ENCODE results near the gene ARHGAP30.
A peak's percentile ranks its signal among the peaks of the same experiment; 100 is the strongest.
"Not testable (repeated sequence)": the region's sequence is repeated elsewhere in the genome, so short reads cannot be mapped to it uniquely, and the experiment has no call there.

The ARHGAP30 gene

DNA sequence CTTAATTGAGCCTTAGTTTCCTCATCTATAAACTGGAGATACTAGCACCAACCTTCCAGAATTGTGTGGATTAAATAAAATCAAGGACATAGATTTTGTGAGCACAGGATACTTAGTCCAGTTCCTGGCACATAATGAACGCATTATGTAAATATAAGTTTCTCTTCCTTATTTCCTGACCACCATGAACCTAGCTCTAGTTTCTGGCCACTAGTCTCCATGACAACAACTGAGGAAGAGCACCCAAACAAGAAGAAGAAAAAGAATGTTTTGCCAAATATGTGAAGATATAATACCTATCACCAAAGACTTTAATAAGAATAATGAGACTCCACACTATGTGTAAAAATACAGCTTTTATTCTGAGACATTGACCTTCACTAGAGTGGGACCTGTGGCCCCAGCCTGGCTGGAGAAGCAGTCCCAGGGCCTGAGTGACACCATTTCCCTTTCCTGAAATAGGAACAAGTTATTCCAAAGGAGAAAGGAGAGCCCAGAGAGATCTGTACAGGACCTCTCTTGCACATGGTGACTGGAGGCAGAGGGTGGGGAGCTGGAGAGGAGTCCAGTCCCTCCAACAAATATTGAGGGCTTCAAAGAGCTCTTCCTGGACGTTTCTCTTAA is 23.0 kb downstream of the ARHGAP30 start:
- peak in 2 of 10 donors; percentile 17 to 27 for DNase-seq
- intact Hi-C loops (cut with DNase I) = loop anchor here (5.0 kb wide), 3 partner anchors 51 to 86 kb away; partner anchors contain the start of genes DEDD, KLHDC9, NIT1 and PFDN2

DNA sequence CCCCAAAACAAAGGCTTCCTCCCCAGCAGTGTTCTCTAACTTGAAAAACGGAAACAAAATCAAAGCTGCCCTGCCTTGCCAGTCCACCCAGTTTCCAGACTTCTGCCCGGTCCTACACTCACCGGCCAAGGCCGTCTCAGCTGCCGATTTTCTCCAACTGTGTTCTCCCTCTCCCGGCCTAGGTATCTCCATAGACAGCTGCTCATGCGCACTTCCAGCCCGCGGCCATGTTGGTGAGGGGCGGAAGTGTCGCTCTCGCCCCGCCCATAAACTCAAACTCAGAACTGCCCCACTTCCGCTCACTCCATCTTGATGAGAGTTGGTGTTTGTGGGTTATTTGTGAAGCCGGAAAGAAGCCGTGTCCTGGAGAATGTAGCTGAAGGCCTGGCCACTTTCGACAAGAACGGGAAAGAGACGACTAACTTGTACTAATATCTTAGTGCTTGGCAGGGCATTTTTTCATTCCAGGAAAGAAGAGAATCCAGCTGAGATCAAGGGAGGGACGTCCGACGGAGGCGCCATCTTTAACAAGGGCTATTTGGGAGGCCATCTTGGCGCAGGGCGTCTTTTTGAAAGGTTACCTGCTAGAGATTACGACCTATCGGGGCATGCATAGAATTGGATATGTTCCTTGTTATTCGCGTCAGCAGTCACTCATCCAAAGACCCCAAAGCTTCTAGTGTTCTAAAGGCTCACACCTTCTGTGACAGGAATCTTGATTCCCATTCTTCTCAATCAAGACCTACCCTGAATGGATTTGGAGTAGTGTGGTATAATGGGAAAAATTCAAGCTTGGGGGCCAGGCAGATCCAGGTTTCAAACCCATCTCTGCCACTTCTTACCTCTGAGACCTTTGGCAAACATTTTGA is 23.7 kb downstream of the ARHGAP30 start, which contains the start of gene USF1:
USF1 (minus strand) TSS at position 242 of the 869 bp plus-strand sequence. CDS start 2,702 bp downstream, outside the sequence.
- intact Hi-C loops (cut with DNase I) = loop anchor here (5.0 kb wide), 3 partner anchors 51 to 86 kb away; partner anchors contain the start of genes DEDD, KLHDC9, NIT1 and PFDN2
- peak; percentile 88 to 99 (median 91) for DNase-seq

DNA sequence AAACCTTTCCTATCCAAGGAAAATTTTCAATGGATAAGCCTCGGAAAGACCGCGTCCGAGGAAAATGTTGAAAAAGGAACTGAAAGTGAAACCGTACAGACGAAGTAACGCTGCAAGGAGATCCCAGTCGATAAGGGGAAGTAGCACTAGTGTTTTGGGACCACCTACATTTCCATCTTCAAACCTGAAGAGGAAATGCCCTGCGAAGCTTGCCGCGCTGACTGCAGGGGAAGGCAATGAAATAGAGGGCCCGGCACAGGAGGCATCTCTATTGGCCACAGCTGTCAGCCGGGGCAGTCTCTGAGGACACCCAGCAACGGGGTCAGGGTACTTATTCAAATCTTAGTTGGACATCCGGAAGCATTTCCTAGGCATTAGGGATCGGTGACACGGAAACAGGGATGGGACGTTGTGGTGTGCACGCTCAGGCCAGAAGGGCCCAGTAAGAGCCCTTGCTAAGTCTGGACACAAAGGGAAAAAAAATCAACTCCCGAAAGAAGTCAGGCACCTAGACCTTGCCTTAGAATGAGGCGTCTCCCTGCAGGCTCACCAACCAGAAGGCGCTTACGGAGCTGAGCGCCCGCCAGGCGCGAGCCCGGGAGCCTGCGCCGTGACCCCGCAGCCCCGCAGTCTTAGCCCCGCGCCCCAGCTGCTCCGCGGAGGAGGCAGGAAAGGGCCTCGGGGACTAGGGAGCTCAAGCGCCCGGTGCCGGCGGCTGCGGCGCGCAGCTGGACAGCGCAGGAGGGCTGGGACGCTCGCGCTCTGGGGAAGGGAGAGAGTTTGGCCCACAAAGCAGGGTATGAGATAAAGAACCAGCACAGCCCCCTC is 24.6 kb downstream of the ARHGAP30 start:
- intact Hi-C loops (cut with DNase I) = loop anchor here (5.0 kb wide), 3 partner anchors 52 to 87 kb away; partner anchors contain the start of genes DEDD, KLHDC9, NIT1 and PFDN2
- peak; percentile 34 to 91 (median 54) for DNase-seq

DNA sequence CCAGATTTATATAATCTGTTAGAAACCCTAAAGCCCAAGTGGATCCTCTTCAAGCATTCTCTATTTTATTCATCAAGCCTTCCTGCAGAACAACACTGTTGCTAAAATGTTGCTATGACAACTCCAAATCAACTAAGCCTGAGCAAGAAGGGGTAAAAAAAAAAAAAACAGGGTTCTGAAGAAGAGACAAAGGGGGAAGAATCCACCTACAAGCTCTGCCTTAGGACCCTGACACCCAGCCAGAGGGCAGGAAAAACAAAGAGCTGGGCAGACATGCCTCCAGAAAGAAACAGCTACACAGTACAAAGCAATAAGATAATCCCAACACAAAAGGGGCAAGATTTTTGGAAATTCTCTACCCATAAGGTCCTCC is 25.2 kb downstream of the ARHGAP30 start:
- DNase-seq = peak in 1 of 10 donors; percentile 20
- intact Hi-C loops (cut with DNase I) = no loop called here

DNA sequence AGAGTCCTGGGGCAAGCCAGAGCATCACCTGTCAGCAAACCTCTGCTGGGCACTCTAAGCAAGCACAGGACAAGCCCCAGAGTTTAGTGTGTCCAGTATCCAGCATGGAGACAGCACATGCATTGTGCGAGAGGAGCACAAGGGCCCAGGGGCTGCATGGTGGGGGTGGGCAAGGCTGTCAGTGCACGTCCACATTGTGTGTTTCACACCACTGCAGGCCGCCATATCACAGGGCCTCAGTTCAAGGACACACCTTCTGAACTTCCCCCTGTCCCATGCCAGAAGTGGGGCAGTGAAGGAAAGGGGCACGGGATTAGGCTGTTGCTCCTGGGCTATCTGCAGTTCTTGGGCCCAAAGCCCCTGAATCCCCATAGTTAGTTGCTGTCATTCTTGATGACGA is 30.1 kb downstream of the ARHGAP30 start:
- intact Hi-C loops (cut with DNase I) = no loop called here
- no peak for DNase-seq

DNA sequence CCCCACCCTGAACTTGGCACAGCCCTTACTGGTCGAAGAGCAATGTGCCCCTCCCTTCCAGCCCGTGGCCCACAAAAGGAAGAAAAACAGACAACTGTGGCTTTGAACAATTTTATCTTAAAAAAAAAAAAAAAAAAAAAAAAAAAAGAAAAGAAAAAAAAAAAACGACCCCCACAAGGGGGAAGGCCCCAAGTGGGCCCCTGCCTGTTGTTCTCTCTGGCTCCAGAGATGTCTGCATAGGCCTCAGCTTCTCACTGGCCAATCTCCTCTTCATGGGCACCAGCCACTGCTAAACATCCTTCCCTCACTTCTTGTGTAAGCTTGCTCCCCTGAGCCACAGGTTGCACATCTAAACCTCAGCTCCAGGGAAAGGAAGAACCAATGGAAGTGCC is 30.5 kb downstream of the ARHGAP30 start:
- intact Hi-C loops (cut with DNase I) = no loop called here
- DNase-seq = no peak

DNA sequence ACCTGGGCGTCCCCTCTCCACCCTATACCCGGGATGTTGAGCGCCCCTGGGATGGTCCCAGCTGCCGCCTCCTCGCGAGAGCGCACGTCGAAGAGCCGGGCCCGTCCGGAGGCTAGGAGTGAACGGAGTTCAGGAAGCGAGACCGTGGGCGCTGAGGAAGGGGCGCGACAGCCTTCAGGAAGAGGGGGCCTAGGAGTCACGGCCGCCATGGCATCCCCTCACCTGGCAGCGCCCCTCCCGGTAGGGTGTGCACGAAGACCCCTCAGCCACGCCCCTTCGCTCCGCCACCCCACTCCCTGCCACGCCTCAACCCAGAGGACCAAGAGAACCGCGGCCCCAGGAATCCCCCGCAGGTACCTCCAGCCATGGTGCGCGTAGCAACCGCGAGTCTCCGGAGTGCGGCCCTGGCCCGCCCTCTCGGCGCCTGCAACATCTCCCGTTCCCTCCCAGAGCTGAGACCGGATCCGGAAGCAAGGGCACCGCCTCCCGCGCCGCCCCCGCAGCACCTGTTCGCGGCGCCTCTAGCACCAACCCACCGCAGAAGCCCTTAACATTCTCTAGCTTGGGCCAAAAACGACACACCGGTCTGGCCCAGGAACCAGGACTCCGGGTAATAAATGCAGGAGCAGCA is 31.1 kb downstream of the ARHGAP30 start, which contains the start of gene TSTD1:
TSTD1 (minus strand) TSS at position 442 of the 631 bp plus-strand sequence; CDS start at position 367, 75 bp downstream.
- intact Hi-C loops (cut with DNase I) = no loop called here
- peak; percentile 20 to 95 (median 66) for DNase-seq

DNA sequence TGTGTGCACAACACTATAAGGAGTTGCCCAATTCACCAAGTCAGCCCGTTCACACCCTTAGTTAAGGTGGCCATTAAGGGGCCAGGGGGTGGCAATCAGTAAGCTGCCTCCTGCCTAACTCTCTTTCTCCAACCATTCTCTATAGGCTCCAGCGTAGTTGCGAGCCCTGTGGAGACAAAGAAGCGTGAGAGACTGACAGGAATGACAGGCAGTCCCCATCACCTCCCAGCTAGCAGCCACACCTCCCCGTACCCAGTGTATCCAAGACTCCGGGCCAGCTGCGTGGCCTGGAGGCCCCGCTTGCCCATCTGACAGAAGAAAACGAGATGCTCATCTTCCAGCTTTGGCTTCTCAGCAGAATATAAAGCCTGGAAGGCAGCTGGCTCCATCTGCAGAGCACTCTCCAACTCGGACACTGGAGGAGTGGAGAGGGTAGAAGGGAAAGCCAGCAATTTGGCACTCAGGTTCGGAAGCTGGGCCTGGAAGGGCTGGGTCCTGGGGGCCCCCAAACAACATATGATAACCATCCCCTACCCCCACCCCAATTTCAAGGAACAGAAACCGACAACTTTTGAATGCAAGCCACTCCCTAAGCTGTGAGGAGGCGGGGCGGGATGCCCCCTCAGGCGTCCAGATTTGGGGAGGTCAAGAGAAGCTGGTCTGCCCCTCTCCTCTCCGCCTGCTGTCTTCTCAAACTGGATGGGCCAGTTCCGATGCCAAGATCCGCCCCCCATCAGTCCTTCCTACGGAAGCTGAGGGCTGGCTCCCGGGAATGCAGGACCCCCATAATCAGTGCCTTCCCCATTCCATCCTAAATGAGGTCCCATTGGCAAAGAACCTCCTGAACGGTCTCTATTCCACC is 31.8 kb downstream of the ARHGAP30 start:
- DNase-seq = peak in 1 of 10 donors; percentile 65
- intact Hi-C loops (cut with DNase I) = no loop called here

DNA sequence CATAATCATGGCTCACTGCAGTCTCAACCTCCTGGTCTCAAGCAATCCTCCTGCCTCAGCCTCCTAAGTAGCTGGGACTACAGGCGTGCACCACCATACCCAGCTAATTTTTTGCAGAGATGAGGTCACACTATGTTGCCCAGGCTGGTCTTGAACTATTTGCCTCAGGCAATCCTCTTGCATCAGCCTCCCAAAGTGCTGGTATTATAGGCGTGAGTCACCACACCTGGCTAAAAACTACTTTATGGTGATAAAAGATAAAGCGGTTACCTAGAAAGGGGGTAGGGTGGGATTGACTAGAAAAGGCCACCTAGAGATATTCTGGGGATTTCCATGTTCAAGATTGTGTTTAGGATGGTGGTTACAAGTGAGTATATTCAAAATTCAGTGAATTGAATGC is 35.9 kb downstream of the ARHGAP30 start:
- no peak for DNase-seq
- intact Hi-C loops (cut with DNase I) = no loop called here

DNA sequence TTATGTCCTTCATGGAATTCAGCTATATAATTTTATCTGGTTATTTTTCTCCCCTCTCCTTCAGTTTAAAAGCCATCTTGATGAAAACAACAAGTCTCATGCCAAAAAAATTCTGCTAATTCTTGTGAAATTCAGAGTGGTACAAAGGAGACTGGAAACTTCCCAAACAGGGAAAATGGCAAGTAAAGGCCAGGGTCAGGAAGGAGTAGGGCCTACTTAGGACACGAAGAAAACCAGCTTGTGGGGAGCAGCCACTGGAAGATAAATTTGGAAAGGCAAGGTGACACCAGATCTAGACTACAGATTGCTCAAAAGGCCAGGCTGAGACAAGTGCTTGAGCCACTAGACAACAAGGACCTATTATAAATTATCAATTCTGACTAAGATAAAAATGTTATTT is 37.3 kb downstream of the ARHGAP30 start:
- intact Hi-C loops (cut with DNase I) = no loop called here
- no peak for DNase-seq

DNA sequence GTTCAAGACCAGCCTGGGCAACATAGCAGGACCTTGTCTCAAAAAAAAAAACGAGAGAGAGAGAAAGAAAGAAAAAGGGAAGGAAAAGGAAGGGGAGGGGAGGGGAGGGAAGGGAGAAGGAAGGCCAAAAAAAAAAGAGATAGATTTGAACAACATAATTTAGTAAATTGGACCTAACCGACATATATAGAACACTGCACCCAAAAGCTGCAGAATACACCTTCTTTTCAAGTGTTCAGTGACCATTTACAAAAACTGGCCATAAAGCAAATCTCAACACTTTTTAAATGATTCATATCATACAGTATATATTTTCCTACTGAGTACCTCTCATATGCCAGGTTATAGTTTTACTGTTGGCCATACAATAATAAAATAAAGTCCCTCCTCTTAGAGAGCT is 37.8 kb downstream of the ARHGAP30 start:
- intact Hi-C loops (cut with DNase I) = no loop called here
- no peak for DNase-seq

DNA sequence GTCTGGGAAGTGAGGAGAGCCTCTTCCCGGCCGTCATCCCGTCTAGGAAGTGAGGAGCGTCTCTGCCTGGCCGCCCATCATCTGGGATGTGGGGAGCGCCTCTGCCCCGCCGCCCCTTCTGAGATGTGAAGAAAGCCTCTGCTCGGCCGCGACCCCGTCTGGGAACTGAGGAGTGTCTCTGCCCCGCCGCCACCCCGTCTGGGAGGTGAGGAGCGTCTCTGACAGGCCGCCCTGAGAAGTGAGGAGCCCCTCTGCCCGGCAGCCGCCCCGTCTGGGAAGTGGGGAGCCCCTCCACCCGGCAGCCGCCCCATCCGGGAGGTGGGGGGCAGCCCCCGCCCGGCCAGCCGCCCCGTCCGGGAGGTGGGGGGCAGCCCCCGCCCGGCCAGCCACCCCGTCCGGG is 40.2 kb downstream of the ARHGAP30 start:
- intact Hi-C loops (cut with DNase I); DNase-seq: not testable (repeated sequence)

DNA sequence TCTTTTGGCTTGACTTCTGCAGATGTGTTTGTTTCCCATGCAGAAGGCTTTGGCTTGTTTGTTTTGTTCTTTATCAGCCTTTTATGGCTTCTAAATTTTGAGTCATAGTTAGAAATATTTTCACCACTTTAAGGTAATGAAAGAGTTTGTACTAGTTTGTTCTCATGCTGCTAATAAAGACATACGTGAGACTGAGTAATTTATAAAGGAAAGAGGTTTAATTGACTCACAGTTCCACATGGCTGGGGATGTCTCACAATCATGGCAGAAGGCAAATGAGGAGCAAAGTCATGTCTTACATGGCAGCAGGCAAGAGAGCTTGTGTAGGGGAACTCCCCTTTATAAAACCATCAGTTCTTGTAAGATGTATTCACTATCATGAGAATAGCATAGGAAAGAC is 42.7 kb downstream of the ARHGAP30 start:
- intact Hi-C loops (cut with DNase I); DNase-seq: not testable (repeated sequence)

DNA sequence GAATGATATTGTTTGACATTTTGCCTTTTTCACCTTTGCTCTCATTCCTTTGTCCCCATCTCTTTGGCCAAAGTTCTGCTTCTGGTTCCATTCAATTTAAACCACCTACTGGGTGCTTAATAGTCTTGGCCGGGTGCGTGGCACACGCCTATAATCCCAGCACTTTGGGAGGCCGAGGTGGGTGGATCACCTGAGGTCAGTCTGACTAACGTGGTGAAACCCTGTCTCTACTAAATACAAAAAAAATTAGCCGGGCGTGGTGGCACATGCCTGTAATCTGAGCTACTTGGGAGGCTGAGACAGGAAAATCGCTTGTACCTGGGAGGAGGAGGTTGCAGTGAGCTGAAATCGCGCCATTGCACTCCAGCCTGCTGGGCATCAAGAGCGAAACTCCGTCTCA is 47.3 kb downstream of the ARHGAP30 start:
- intact Hi-C loops (cut with DNase I); DNase-seq: not testable (repeated sequence)

DNA sequence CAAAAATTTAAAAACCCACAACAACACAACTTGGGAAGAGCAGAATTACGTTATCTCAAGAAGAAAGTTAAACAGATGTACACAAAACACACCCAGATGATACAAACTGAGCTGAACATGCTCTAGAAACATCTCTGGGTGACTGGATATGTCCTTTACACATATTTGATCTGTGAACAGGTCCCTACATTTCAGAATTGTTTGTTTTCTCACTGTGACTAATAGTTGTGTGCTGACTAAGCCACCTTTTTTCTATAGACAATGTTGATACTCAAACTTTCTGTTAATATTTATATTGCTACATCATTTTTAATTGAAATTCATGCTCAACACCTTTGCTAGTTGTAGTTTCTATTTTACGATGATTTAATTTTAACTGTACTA is 47.7 kb downstream of the ARHGAP30 start:
- intact Hi-C loops (cut with DNase I) = no loop called here
- DNase-seq = no peak

DNA sequence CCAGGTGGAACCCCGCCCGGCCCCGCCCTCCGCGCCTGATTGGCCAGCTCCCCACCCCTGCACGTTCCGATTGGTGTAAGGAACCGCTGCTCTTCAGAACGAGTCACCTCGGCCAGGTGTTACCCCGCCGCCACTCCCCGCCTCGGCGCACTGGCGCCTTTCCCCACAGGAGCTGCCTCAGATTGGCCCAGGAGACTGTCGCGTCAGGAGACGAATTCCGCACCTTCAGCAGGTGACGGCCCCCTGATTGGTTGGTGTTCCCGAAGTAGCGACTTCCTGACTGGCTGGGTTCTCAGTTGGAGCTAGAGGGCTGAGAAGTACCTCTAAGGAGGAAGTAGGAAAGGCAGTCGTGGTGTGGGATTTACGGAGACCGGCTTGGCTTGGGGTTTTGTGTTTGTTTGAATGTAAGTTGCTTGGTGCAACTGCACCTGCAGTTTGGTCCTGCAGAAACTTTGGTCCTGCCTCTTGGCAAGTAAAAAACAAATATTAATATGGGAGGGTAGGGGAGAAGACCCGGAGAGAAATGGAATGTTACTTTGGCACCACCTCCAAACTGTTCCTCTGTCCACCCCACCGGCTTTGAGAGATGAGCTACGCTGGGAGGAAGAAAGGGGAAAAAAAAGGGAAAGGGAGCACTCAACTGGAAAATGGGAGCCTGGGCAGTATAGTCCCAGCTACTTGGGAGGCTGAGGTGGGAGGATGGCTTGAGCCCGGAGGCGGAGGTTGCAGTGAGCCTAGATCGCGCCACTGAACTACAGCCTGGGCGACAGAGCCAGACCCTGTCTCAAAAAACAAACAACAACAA is 48.3 kb downstream of the ARHGAP30 start:
- DNase-seq = peak; percentile 27 to 94 (median 60)
- intact Hi-C loops (cut with DNase I) = no loop called here

DNA sequence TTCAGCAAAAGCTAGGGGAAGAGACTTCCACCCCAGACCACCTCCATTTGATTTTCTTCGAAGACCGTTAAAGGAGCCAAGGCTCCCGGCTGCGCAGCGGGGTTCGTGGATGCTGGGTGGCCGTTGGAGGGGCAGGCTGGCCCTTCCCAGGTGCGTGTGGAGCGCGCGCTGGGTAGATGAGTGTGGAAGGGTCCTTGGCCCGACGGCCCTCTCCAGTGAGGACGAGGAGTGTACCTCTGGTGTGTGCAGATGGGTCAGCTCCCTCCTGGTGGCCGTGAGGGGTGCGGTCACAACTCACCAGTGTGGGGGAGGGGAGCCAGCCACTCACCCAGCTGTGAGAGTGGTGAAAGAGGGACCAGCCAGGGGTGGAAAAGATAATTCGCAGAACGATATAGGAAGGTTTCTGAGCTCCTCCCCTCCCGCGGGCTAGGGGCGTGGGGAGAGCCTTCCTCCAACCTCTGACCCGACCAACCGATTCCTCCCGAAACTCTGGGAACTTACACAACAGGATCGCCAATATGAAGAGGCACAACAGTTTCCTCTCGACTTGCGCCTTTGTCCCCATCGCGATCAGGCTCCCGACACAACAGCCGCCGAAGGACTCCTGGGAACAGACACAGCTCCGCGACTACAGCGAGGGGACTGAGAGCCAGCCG is 49.1 kb downstream of the ARHGAP30 start, which contains the start of gene F11R:
F11R (minus strand) TSS at position 644 of the 656 bp plus-strand sequence; CDS start at position 565, 79 bp downstream.
- intact Hi-C loops (cut with DNase I) = no loop called here
- peak in 1 of 10 donors; percentile 81 for DNase-seq
